ENCODE measurements around the gene NEK8.

NEK8 gene

DNA sequence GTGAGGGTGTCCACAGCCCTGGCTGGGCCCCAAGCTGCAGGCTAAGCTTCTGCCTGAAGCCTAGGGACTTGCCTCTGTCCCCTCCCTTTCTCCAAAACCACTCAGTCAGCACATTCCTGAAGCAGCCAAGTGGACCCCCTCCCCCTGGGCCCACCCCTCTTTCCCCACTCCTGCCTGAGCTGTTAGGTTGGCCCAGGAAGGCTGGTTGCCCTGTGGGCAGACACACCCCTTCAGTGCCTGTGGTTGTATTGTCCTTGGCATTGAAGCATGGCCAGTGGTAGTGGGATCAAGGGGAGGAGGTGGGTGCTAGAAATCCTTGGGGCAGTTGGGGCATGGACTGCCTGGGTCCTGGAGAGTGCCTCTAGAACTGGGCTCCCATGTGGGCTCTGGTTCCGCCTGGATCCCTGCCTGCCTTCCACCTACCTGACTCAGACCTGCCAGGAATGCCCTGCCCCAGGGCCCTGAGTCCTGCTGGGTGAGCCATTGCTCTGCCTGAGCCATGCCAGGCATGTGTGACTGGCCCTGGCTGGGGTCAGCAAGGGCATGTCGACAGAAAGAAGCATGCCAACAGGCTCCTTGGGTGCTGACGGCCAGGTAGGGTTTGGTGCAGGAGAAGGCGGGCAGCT lies 17.3 kb downstream of the NEK8 start:
- no peak for DNase-seq

DNA sequence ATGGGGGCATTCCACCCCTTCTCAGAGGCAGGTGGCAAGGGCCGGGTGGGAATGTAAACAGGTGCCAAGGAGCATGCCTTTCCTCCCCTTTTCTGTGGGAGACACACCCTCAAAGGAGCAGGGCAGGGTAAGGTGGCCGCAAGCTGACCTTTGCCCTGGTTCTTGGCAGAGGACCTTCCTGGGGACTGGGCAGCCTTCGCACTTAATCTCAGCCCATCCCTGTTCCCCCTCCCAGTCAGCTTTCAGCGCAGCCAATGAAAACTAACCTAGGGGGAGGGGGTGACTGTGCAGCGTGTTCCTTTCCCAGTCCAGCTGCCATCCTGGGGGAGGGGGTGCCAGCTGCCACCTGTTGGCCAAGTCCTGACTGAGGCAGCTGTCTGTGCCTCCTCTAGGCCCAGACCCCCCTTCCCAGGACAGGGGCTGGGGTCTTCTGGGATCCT lies 18.0 kb downstream of the NEK8 start:
- DNase-seq, result peak in 1 of 2 experiments; percentile 54

- DNase-seq, result peak in 1 of 2 experiments; percentile 40
These were observed 18.6 kb downstream of the NEK8 start for GRCh38 chr17:28747051-28747691.

GRCh38 chr17:28747801-28748750 lies 19.5 kb downstream of the NEK8 start:
- DNase-seq, result no peak

DNA sequence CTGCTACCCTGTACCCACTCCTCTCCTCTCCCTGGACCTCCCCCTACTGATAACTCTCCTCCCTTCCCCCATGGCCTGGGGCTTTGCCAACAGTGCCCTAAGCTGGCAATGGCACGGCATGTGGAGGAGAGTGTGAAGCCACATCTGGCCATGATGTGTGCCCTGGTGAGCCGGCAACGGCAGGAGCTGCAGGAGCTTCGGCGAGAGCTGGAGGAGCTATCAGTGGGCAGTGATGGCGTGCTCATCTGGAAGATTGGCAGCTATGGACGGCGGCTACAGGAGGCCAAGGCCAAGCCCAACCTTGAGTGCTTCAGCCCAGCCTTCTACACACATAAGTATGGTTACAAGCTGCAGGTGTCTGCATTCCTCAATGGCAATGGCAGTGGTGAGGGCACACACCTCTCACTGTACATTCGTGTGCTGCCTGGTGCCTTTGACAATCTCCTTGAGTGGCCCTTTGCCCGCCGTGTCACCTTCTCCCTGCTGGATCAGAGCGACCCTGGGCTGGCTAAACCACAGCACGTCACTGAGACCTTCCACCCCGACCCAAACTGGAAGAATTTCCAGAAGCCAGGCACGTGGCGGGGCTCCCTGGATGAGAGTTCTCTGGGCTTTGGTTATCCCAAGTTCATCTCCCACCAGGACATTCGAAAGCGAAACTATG lies 20.4 kb downstream of the NEK8 start:
- DNase-seq, result no peak

DNA sequence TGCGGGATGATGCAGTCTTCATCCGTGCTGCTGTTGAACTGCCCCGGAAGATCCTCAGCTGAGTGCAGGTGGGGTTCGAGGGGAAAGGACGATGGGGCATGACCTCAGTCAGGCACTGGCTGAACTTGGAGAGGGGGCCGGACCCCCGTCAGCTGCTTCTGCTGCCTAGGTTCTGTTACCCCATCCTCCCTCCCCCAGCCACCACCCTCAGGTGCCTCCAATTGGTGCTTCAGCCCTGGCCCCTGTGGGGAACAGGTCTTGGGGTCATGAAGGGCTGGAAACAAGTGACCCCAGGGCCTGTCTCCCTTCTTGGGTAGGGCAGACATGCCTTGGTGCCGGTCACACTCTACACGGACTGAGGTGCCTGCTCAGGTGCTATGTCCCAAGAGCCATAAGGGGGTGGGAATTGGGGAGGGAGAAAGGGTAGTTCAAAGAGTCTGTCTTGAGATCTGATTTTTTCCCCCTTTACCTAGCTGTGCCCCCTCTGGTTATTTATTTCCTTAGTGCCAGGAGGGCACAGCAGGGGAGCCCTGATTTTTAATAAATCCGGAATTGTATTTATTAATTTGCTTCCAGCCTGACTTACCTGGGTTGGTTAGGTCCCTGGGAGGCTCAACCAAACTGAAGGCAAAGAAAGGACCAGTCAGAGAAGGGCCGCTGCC lies 21.1 kb downstream of the NEK8 start:
- DNase-seq, result no peak

- DNase-seq, result peak; percentile 82 to 92
These were observed 21.8 kb downstream of the NEK8 start for GRCh38 chr17:28750178-28751047.

DNA sequence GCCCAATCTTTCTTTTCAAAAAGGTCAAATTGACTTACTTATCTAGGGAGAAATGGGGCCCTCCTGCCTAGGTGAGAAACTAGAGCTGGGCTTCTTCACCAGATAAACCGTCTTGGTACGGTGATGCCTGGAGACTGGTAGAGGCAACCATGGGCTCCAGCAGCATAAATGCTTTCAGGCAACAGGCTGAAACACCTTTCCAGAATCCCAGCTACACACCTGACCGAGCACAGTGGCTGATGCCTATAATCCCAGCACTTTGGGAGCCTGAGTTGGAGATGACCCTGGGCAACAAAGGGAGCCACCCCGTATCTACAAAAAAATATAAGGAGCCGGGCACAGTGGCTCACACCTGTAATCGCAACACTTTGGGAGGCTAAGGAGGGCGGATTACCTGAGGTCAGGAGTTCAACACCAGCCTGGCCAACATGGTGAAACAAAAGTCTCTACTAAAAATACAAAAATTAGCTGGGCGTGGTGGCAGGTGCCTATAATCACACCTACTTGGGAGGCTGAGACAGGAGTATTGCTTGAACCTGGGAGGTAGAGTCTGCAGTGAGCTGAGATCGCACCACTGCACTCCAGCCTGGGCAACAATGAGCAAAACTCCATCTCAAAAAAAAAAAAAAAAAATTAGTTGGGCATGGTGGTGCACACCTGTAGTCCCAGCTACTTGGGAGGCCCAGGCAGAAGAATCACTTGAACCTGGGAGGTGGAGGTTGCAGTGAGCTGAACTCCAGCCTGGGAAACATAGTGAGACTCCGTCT lies 23.2 kb downstream of the NEK8 start:
- no peak for DNase-seq

DNA sequence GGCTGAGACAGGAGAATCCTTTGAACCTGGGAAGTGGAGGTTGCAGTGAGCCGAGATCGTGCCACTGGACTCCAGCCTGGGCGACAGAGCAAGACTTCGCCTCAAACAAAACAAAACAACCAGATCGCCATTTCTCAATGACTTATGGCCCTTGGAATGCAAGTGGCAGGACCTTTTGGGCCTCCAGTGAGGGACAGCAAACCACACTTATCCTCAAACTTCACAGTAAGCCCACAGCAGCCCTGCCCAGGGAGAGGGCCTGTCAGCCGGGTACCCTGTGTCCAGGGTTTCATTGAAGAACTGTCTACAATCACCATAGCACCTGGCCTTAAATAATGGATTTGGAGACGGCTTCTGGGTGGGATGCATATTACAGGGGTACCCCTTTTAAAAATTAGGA lies 26.9 kb downstream of the NEK8 start:
- DNase-seq, result no peak

- DNase-seq, result no peak
These were observed 27.6 kb downstream of the NEK8 start for GRCh38 chr17:28756049-28756804.

GRCh38 chr17:28758411-28759121 lies 30.0 kb downstream of the NEK8 start:
- no peak for DNase-seq

DNA sequence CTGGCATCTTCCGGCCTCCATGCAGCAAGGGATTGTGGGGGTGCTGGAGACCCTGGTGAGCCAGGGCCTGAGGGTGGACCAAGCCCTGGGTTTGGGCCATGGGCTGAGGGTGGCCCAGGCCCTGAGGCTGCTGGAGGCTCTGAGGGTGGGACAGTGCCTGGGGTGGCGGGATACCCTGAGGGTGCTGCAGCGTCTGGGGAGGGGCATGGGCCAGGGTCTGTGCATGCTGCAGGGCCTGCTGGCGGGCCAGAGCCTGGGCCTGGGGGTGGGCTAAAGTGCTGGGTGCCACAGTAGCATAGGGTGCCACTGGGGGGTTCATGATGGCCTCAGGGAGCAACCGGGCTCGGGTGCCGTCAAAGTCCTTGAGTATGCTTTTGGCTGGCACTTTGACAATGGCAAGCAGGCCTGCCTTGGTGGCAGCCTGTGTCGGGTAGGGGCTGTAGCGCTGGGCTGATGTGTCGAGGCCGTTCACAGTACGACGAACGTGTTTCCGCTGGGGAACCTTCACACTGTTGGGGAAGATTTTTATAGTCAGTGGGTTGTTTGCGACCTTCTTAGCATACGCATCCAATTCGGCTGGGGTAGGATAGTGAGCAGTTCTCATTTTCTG lies 30.8 kb downstream of the NEK8 start:
- DNase-seq, result no peak

- DNase-seq, result no peak
These were observed 32.3 kb downstream of the NEK8 start for GRCh38 chr17:28760601-28761562.

DNA sequence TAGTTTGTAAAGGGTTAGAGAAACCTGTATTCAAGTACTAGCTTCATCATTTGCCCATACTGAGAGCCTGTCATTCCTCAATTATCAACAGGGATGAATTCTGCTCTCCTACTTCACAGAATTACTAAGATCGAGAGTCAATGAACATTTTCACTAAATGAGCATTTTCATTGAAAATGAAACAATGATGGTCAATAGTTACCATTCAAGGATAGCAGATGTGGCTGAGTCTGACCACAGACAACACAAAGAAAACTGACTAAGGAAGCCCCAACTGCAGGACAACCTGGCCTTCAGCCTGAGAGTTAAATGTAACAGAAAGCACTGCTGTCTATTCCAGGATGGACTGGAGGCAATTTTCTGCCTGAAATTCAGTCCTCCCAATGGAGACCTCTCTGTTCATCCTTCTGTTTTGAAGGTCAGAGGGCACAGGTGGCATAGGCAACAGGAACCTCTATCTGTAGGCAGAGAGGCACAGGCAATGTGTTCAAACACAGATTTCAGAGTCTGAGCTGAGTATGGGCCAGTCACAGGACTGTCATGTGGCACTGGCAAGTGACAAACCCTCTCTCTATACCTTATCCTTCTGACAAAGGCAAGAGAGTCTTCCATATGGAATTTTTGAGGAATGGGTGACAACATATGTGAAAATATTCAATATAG lies 34.7 kb downstream of the NEK8 start:
- DNase-seq, result no peak

DNA sequence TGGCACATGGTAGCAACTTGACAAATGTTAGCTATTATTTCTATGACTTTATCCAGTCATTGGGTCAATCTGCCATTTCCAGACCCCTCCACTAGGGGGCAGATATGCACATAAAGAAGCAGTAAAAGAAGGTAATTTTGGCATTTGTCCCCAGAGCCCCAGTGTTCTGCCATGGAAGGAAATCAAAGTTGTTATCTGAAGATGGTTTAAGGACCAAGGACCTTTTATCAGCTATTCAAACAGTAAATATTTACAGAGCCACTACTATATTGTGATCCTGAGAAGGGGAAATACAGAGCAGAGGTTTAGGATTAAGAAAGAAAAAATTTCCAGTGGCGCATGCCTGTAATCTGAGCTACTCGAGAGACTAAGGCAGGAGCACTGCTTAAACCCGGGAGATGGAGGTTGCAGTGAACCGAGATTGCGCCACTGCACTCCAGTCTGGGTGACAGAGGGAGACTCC lies 35.2 kb downstream of the NEK8 start:
- peak; percentile 58 to 85 for DNase-seq

DNA sequence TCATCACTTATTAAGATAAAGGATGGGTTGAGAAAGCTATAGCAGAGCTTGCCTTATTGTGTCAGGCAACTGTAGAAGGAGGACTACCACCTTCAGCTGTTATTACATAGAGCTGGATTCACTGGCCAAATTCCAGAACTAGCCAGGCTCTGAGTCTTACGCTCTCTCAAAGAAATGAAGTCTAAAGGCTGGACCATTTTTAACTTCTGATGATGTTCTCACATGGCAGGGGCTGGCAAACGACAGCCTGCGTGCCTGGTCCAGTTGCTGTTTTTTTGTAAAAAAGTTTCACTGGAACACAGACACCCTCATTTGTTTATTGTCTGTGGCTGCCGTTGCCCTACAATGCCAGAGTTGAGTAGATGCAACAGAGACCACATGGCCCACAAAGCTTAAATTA lies 36.5 kb downstream of the NEK8 start:
- DNase-seq, result no peak

DNA sequence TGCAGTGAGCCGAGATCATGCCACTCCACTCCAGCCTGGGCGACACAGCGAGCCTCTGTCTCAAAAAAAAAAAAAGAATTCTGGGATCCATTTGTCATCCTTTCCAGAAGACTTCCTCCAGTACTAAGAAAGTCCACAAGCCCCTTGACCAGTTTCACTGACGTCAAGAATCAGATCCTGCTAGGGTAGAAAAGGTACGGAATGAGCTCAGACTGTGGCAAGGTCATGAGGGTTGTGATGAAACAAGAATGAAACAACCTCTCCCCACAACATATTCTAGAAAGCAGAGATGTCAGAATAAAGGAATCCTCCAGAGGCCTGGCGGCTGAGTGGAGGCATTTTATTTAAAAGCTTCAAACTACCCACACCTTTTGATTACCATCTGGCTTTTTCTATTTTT lies 45.1 kb downstream of the NEK8 start:
- no peak for DNase-seq

Measured in NCI-H446 (cell line).